Parathyroid adenoma (tissue), 2 donors: ENCODE results near the gene MEF2C.

Experiments
- H2AFZ ChIP-seq: fragments of 300-600 bp; sonication (generic); one replicate; pipeline ENCODE4 v1.7.0; 2017; ENCODE audit warnings: antibody characterized with exemption, mild to moderate bottlenecking
- H3K27ac ChIP-seq: fragments of 300-600 bp; sonication (generic); one replicate; pipeline ENCODE4 v1.7.0; 2017
- H3K27me3 ChIP-seq: fragments of 300-600 bp; sonication (generic); one replicate; pipeline ENCODE4 v1.7.0; 2017; ENCODE audit warnings: low read length; ENCODE audit not compliant: control insufficient read depth, insufficient read depth
- H3K36me3 ChIP-seq: fragments of 300-600 bp; sonication (generic); one replicate; pipeline ENCODE4 v1.7.0; 2017; ENCODE audit warnings: low read length; ENCODE audit not compliant: control insufficient read depth, insufficient read depth
- H3K4me1 ChIP-seq: fragments of 300-600 bp; sonication (generic); one replicate; pipeline ENCODE4 v1.7.0; 2017; ENCODE audit warnings: control low read depth
- H3K4me2 ChIP-seq: fragments of 300-600 bp; sonication (generic); one replicate; pipeline ENCODE4 v1.7.0; 2017; ENCODE audit warnings: low read length
- H3K4me3 ChIP-seq: fragments of 300-600 bp; sonication (generic); one replicate; pipeline ENCODE4 v1.7.0; 2017; ENCODE audit warnings: low read depth, low read length
- H3K79me2 ChIP-seq: fragments of 300-600 bp; sonication (generic); one replicate; pipeline ENCODE4 v1.7.0; 2017; ENCODE audit warnings: control low read depth
- H3K9ac ChIP-seq: fragments of 300-600 bp; sonication (generic); one replicate; pipeline ENCODE4 v1.7.0; 2017; ENCODE audit warnings: mild to moderate bottlenecking
- H3K9me3 ChIP-seq: fragments of 300-600 bp; sonication (generic); one replicate; pipeline ENCODE4 v1.7.0; 2017; ENCODE audit warnings: low read length; ENCODE audit not compliant: control insufficient read depth
- TF ChIP-seq, protein P1 (sequence below): fragments of 300-600 bp; sonication (generic); IDR thresholded peaks from one replicate; pipeline ENCODE4 v1.7.0; 2017; ENCODE audit warnings: antibody characterized with exemption, mild to moderate bottlenecking
- donor health status: primary hyperparathyroidism.

The MEF2C gene

GRCh38 chr5:88887342-88887741, 4.4 kb upstream of the MEF2C start:
- no peak overlapping the region for H3K27ac ChIP-seq
- TF ChIP-seq, protein P1, sequence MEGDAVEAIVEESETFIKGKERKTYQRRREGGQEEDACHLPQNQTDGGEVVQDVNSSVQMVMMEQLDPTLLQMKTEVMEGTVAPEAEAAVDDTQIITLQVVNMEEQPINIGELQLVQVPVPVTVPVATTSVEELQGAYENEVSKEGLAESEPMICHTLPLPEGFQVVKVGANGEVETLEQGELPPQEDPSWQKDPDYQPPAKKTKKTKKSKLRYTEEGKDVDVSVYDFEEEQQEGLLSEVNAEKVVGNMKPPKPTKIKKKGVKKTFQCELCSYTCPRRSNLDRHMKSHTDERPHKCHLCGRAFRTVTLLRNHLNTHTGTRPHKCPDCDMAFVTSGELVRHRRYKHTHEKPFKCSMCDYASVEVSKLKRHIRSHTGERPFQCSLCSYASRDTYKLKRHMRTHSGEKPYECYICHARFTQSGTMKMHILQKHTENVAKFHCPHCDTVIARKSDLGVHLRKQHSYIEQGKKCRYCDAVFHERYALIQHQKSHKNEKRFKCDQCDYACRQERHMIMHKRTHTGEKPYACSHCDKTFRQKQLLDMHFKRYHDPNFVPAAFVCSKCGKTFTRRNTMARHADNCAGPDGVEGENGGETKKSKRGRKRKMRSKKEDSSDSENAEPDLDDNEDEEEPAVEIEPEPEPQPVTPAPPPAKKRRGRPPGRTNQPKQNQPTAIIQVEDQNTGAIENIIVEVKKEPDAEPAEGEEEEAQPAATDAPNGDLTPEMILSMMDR: no peak
- H3K36me3 ChIP-seq: no peaks in the 10 kb centered on the region
- no peaks in the 10 kb centered on the region for H3K4me1 ChIP-seq
- H3K9ac ChIP-seq: no peak overlapping the region
- no peak overlapping the region for H3K4me3 ChIP-seq
- no peak overlapping the region for H2AFZ ChIP-seq
- H3K79me2 ChIP-seq: no peaks in the 10 kb centered on the region
- H3K9me3 ChIP-seq: no peaks in the 10 kb centered on the region
- peaks cover 4% of the 10 kb centered on the region for H3K27me3 ChIP-seq
- no peak overlapping the region for H3K4me2 ChIP-seq

GRCh38 chr5:88886746-88887341, 3.9 kb upstream of the MEF2C start:
- Histone ChIP-seq H3K4me2 (peak overlapping the region; percentile 32), H3K9ac (no peak overlapping the region), H3K4me3 (peak overlapping the region; percentile 17), H3K27ac (peak overlapping the region; percentile 20), H3K27me3 (peaks cover 4% of the 10 kb centered on the region), H3K4me1 (no peaks in the 10 kb centered on the region), H3K9me3 (no peaks in the 10 kb centered on the region), H3K36me3 (no peaks in the 10 kb centered on the region), H2AFZ (no peak overlapping the region), H3K79me2 (no peaks in the 10 kb centered on the region)
- TF ChIP-seq, protein P1: no peak

DNA sequence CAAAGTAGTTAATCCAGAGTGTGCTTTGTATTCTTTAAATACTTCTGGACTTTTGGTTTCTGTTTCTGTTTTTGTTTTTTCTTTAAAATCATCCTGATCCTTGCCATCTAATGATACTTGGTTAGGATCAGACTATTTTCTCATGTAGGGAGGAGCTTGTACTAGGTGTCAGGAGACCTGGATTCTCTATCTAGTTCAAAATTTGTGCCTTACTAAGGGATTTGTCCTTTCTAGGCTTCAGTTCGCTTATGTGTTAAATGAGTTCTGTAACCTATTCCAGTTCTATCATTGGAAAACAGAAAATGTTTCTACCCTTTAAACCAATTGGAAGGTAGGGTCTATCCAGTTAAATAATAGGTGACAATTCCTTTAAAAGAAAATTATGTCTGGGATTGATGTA, 3.3 kb upstream of the MEF2C start:
- Histone ChIP-seq H3K4me1 (no peaks in the 10 kb centered on the region), H3K9me3 (no peaks in the 10 kb centered on the region), H3K27me3 (peaks cover 4% of the 10 kb centered on the region), H3K9ac (no peak overlapping the region), H3K79me2 (no peaks in the 10 kb centered on the region), H3K27ac (peak overlapping the region; percentile 20), H3K4me2 (peak overlapping the region; percentile 32), H3K36me3 (no peaks in the 10 kb centered on the region), H2AFZ (no peak overlapping the region), H3K4me3 (peak overlapping the region; percentile 17)
- TF ChIP-seq, protein P1: no peak

DNA sequence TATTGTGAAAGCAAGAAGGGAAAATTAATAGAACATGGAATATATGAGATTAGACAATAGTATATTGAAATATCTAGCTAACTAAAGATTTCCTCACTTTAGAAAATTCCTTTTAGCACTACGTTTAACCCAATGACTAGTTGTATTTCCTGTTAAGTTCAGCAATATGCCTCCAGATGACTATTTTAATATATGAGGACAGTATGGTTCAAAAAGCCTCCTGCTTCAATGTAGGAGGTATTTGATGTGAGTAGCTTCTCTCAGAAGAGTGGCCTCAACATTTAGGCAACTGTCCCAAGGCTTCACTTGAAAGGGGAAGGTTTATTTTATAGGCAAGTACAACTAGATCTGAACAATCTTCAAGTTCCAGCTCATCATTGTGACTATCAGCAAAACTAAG, 2.0 kb upstream of the MEF2C start:
- peaks cover 4% of the 10 kb centered on the region for H3K27me3 ChIP-seq
- no peak overlapping the region for H3K4me2 ChIP-seq
- H3K27ac ChIP-seq: peak overlapping the region; percentile 49
- H3K4me3 ChIP-seq: no peak overlapping the region
- H2AFZ ChIP-seq: no peak overlapping the region
- no peaks in the 10 kb centered on the region for H3K36me3 ChIP-seq
- no peaks in the 10 kb centered on the region for H3K4me1 ChIP-seq
- no peaks in the 10 kb centered on the region for H3K79me2 ChIP-seq
- no peak overlapping the region for H3K9ac ChIP-seq
- H3K9me3 ChIP-seq: no peaks in the 10 kb centered on the region
- TF ChIP-seq, protein P1: no peak

DNA sequence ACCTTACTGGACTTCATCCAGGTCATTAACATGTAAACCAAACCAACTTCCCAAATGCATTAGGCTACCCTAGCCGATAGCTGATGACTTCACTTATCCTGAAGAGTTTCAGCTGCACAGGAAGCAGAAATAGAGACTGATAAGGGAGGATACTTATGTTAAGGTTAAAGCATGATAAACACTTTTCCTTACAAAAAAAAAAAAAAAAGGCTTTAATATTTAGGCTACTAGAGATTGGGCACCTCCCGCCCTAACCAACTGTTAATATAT, 1.6 kb upstream of the MEF2C start:
- Histone ChIP-seq H3K27ac (peak overlapping the region; percentile 49), H2AFZ (no peak overlapping the region), H3K36me3 (no peaks in the 10 kb centered on the region), H3K9me3 (no peaks in the 10 kb centered on the region), H3K4me2 (peak overlapping the region; percentile 68), H3K27me3 (peaks cover 4% of the 10 kb centered on the region), H3K4me3 (peak overlapping the region; percentile 65), H3K79me2 (no peaks in the 10 kb centered on the region), H3K4me1 (no peaks in the 10 kb centered on the region), H3K9ac (no peak overlapping the region)
- TF ChIP-seq, protein P1: no peak
